HepG2 (cell line): ENCODE data around the gene FLOT2. TPM values are rescaled to one million over a fixed set of nuclear protein-coding genes. Genes with fewer than 3 reads are reported as not detected.

Experiments used
- BRD4 ChIP-seq: sonication (generic); formaldehyde crosslinking; IDR thresholded peaks from 2 replicates; pipeline ENCODE4 v1.4.0; 2020; ENCODE audit warnings: missing genetic modification reagents
- BRF2 ChIP-seq: sonication (generic); formaldehyde crosslinking; IDR thresholded peaks from 2 replicates; pipeline ENCODE4 v1.8.1; 2022; ENCODE audit warnings: mild to moderate bottlenecking, missing genetic modification reagents
- DMAP1 ChIP-seq: IDR thresholded peaks from 2 replicates; pipeline ENCODE4 v1.6.1; 2016
- KDM5B ChIP-seq: sonication (generic); formaldehyde crosslinking; IDR thresholded peaks from 2 replicates; pipeline ENCODE4 v1.4.0; 2020; ENCODE audit warnings: missing genetic modification reagents, mild to moderate bottlenecking, borderline replicate concordance
- KIAA2018 ChIP-seq: sonication (generic); formaldehyde crosslinking; IDR thresholded peaks from 2 replicates; pipeline ENCODE4 v1.5.0; 2020; ENCODE audit warnings: mild to moderate bottlenecking, missing genetic modification reagents, borderline replicate concordance
- MAFG ChIP-seq: sonication (generic); formaldehyde crosslinking; IDR thresholded peaks from 2 replicates; pipeline ENCODE4 v1.5.1; 2020; ENCODE audit warnings: mild to moderate bottlenecking, missing genetic modification reagents
- NONO ChIP-seq, 2 experiments: fragments of 450-650 bp in 1 of 2; sonication (generic) in 1 of 2; formaldehyde crosslinking in 1 of 2; IDR thresholded peaks in 1 of 2; conservative IDR thresholded peaks in 1 of 2; 2 replicates each; pipeline versions ENCODE4 v1.6.1 to v1.8.0; 2017 to 2022; ENCODE audit warnings: mild to moderate bottlenecking in 1 of 2, missing genetic modification reagents in 1 of 2, moderate library complexity in 1 of 2
- polyA plus RNA-seq, 8 experiments: library from polyadenylated mRNA; depleted of rRNA in 3 of 8; stranded (reverse) in 7 of 8; unstranded in 1 of 8; fragments of >200 nt; fragmentation: Illumina TruSeq in 4 of 8; extraction: Trizol in 4 of 8; gene quantifications; 2 replicates each; pipeline versions ENCODE4 v1.2.1 to v1.2.3, GENCODE V29; 2011 to 2016; ENCODE audit warnings: low read depth in 4 of 8, missing spikeins in 1 of 8, mixed read lengths in 1 of 8; ENCODE audit not compliant: insufficient read depth in 1 of 8
- total RNA-seq, 5 experiments: library from RNA; depleted of rRNA; stranded (reverse); fragments of >200 nt; fragmentation: Illumina TruSeq; extraction: Trizol; gene quantifications; 2 replicates each; pipeline ENCODE4 v1.2.3, GENCODE V29; 2016; ENCODE audit warnings: low read depth in 1 of 5
- TF ChIP-seq, protein P1 (sequence below): sonication (generic); formaldehyde crosslinking; IDR thresholded peaks from 2 replicates; pipeline ENCODE4 v1.5.1; 2020; ENCODE audit warnings: missing genetic modification reagents, mild to moderate bottlenecking, borderline replicate concordance
- TF ChIP-seq, protein P2 (sequence below): sonication (generic); formaldehyde crosslinking; IDR thresholded peaks from 2 replicates; pipeline ENCODE4 v1.5.0; 2020; ENCODE audit warnings: mild to moderate bottlenecking, low read depth, missing genetic modification reagents, borderline replicate concordance

Gene FLOT2
- total and polyA plus RNA-seq, 2 of the 13 experiments (the other 11 are each of a cell fraction or from before 2014, with no cell fraction given) = 54.3 to 54.5 TPM

DNA sequence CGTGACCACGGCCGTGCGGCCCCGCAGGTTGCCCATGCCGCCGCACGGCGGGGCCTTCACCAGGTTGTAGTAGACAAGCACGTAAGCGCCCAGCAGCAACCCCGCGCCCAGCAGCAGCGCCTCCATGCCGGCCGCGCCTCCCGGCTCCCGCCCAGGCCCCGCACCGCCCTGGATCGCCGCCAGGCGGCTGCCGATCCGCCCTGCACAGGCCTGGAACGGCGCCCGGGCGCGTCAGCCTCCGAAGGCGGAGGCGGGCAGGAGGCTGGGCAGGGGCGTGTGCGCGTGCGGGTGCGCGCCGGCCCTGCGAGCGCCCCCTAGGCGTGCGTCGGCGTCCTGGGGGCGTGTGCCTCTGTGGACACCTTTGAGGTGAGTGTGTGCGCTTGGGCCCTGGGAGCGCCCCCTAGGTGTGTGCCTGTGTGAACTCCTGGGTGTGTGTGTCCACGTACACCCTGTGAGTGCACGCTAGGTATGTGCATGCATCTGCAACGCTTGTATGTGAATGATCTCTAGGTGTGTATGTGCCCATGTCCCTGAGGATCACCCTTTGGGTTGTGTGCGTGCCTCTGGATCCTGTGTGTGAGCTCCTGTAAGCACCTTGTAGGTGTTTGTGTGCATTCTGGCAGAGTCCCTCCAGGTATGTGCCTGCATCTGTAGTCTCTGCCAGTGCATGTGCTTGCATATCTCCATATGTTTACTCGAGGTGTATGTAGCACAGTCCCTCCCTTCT, 5.4 kb upstream of the FLOT2 start, which contains the start of gene DHRS13 (continued):
- TF ChIP-seq, protein P1, sequence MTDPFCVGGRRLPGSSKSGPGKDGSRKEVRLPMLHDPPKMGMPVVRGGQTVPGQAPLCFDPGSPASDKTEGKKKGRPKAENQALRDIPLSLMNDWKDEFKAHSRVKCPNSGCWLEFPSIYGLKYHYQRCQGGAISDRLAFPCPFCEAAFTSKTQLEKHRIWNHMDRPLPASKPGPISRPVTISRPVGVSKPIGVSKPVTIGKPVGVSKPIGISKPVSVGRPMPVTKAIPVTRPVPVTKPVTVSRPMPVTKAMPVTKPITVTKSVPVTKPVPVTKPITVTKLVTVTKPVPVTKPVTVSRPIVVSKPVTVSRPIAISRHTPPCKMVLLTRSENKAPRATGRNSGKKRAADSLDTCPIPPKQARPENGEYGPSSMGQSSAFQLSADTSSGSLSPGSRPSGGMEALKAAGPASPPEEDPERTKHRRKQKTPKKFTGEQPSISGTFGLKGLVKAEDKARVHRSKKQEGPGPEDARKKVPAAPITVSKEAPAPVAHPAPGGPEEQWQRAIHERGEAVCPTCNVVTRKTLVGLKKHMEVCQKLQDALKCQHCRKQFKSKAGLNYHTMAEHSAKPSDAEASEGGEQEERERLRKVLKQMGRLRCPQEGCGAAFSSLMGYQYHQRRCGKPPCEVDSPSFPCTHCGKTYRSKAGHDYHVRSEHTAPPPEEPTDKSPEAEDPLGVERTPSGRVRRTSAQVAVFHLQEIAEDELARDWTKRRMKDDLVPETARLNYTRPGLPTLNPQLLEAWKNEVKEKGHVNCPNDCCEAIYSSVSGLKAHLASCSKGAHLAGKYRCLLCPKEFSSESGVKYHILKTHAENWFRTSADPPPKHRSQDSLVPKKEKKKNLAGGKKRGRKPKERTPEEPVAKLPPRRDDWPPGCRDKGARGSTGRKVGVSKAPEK (CRISPR knock-in tag) = no peak
- TF ChIP-seq KIAA2018 (CRISPR knock-in tag) = no peak
- TF ChIP-seq, protein P2, sequence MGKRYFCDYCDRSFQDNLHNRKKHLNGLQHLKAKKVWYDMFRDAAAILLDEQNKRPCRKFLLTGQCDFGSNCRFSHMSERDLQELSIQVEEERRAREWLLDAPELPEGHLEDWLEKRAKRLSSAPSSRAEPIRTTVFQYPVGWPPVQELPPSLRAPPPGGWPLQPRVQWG (CRISPR knock-in tag) = no peak
- TF ChIP-seq BRD4 (CRISPR knock-in tag) = peak; percentile 13; the same call in 1 of the 2 replicates
- peak; percentile 61; the same call in 1 of the 2 replicates for TF ChIP-seq KDM5B (CRISPR knock-in tag)
- peak; percentile 83 for TF ChIP-seq DMAP1 (CRISPR knock-in tag)
- TF ChIP-seq NONO (IDR thresholded peaks at IDR 0.05) = no peak
- TF ChIP-seq NONO (CRISPR knock-in tag; conservative IDR thresholded peaks at IDR 0.05) = peak; percentile 96
- TF ChIP-seq BRF2 = peak; percentile 92; the same call in 1 of the 2 replicates
- no peak for TF ChIP-seq MAFG (CRISPR knock-in tag)
